Smooth muscle cell (in vitro differentiated cells): ENCODE measurements around the gene ADAMTS1. TPM values are rescaled to one million over a fixed set of nuclear protein-coding genes. Genes with fewer than 3 reads are reported as not detected.

Experiments used
- DNase-seq: peaks from one replicate; lab custom pipeline; 2025; ENCODE audit not compliant: unreplicated experiment; lab: John Stamatoyannopoulos, UW
- H2AFZ ChIP-seq: fragments of 200-600 bp; sonication (generic); 2 replicates; pipeline ENCODE4 v1.6.0; 2016; ENCODE audit warnings: antibody characterized with exemption, low read depth, mild to moderate bottlenecking
- H3F3A ChIP-seq: fragments of 200-600 bp; sonication (generic); 2 replicates; pipeline ENCODE4 v1.6.0; 2017; ENCODE audit warnings: antibody characterized with exemption, low read depth
- H3K27ac ChIP-seq: fragments of 200-600 bp; sonication (generic); 2 replicates; pipeline ENCODE4 v1.5.1; 2016; ENCODE audit warnings: low read depth, mild to moderate bottlenecking
- H3K27me3 ChIP-seq: fragments of 200-600 bp; sonication (generic); 2 replicates; pipeline ENCODE4 v1.6.1; 2016; ENCODE audit warnings: low read depth, mild to moderate bottlenecking
- H3K36me3 ChIP-seq: fragments of 200-600 bp; sonication (generic); 2 replicates; pipeline ENCODE4 v1.5.1; 2016; ENCODE audit warnings: low read depth
- H3K4me1 ChIP-seq: fragments of 200-600 bp; sonication (generic); 2 replicates; pipeline ENCODE4 v1.5.1; 2016; ENCODE audit warnings: low read depth
- H3K4me2 ChIP-seq: fragments of 200-600 bp; sonication (generic); 2 replicates; pipeline ENCODE4 v1.6.0; 2016; ENCODE audit warnings: mild to moderate bottlenecking
- H3K4me3 ChIP-seq: fragments of 200-600 bp; sonication (generic); 2 replicates; pipeline ENCODE4 v1.5.1; 2016; ENCODE audit warnings: mild to moderate bottlenecking
- H3K79me2 ChIP-seq: fragments of 200-600 bp; sonication (generic); 2 replicates; pipeline ENCODE4 v1.6.0; 2016; ENCODE audit warnings: low read depth, mild to moderate bottlenecking
- H3K9ac ChIP-seq: fragments of 200-600 bp; sonication (generic); 2 replicates; pipeline ENCODE4 v1.6.0; 2016; ENCODE audit warnings: low read depth
- H3K9me3 ChIP-seq: fragments of 200-600 bp; sonication (generic); replicated peaks from 2 replicates; pipeline ENCODE4 v1.5.1; 2016; ENCODE audit warnings: low read depth
- H4K20me1 ChIP-seq: fragments of 200-600 bp; sonication (generic); 2 replicates; pipeline ENCODE4 v1.6.0; 2016; ENCODE audit warnings: low read depth
- WGBS: methylation state at CpG from one replicate; pipeline ENCODE4 v1.1.7; 2016; ENCODE audit warnings: low lambda C conversion rate; 5-methylcytosine and 5-hydroxymethylcytosine counted together
- polyA plus RNA-seq: library from polyadenylated mRNA; unstranded; fragments of >200 nt; fragmentation: Nextera tagmentation; extraction: Ambion mirVana; gene quantifications from 2 replicates; pipeline ENCODE4 v1.2.1, GENCODE V29; 2016
- total RNA-seq: library from RNA; depleted of rRNA; stranded (reverse); fragments of >200 nt; gene quantifications from 2 replicates; pipeline ENCODE4 v1.2.3, GENCODE V29; 2014
- TF ChIP-seq, protein P1 (sequence below): fragments of 200-600 bp; sonication (generic); IDR thresholded peaks from 2 replicates; pipeline ENCODE4 v1.5.1; 2017; ENCODE audit warnings: borderline replicate concordance, mild to moderate bottlenecking, antibody characterized with exemption; ENCODE audit not compliant: insufficient read depth, poor library complexity, severe bottlenecking

The ADAMTS1 gene
- total and polyA plus RNA-seq, 2 experiments from 2014 or later, result 181 to 264 TPM

DNA sequence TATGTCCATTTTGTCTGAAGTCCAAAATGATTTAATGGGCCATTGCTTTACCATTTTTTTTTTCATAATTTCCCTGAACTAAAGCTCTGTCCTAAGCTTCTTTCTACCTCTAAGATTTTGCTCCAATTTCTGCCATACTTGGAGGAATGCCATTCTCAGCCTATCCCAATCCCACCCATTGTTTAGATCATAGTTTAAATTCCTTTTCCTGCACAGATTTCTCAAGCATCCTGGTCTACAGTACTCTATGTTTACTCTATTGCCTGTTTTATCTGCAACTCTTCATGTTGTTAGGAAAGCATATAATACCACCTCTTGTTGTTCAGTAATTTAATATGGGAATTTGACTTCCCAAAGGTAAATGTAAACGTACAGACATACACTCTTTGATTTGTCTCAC lies 30.8 kb downstream of the ADAMTS1 start:
- no peak for DNase-seq
- WGBS, result 58% methylated on average over 1 of the region's 1 CpG
- H3K9me3 ChIP-seq, result no peaks in the 10 kb centered on the region
- H3K4me1 ChIP-seq, result no peaks in the 10 kb centered on the region
- peak overlapping the region; percentile 74 for H3K27ac ChIP-seq
- H3K36me3 ChIP-seq, result no peaks in the 10 kb centered on the region
- H3K4me2 ChIP-seq, result no peak overlapping the region
- no peak overlapping the region for H3K4me3 ChIP-seq
- H3K27me3 ChIP-seq, result no peaks in the 10 kb centered on the region
- H3F3A ChIP-seq, result peaks cover 4% of the 10 kb centered on the region
- no peaks in the 10 kb centered on the region for H3K79me2 ChIP-seq
- TF ChIP-seq, protein P1, sequence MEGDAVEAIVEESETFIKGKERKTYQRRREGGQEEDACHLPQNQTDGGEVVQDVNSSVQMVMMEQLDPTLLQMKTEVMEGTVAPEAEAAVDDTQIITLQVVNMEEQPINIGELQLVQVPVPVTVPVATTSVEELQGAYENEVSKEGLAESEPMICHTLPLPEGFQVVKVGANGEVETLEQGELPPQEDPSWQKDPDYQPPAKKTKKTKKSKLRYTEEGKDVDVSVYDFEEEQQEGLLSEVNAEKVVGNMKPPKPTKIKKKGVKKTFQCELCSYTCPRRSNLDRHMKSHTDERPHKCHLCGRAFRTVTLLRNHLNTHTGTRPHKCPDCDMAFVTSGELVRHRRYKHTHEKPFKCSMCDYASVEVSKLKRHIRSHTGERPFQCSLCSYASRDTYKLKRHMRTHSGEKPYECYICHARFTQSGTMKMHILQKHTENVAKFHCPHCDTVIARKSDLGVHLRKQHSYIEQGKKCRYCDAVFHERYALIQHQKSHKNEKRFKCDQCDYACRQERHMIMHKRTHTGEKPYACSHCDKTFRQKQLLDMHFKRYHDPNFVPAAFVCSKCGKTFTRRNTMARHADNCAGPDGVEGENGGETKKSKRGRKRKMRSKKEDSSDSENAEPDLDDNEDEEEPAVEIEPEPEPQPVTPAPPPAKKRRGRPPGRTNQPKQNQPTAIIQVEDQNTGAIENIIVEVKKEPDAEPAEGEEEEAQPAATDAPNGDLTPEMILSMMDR, result no peak
- no peak overlapping the region for H2AFZ ChIP-seq
- H4K20me1 ChIP-seq, result no peaks in the 10 kb centered on the region
- no peak overlapping the region for H3K9ac ChIP-seq

DNA sequence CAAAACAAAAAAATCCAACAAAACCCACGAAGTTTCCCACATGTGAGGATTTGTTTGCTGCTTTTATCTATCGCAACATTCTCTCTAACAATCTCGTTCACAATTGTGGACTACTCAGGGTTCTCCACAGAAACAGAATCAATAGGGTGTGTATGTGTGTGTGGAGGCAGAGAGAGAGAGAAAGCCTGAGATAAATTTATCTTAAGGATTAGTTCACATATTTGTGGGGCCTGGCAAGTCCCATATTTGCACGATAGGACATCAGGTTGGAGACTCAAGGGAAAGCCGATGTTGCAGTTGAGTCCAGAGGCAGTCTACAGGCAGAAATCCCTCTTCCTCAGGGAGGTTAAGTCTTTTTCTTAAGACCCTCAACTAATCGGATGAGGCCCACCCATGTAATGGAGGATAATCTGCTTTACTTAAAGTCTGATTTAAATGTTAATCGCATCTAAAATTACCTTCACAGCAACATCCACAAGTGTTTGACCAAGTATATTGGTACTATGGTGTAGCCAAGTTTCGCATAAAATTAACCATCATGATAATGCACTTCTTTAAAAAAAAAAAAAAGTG lies 31.7 kb downstream of the ADAMTS1 start:
- peak overlapping the region; percentile 34 for H3K27ac ChIP-seq
- H3K4me3 ChIP-seq, result no peak overlapping the region
- no peak for DNase-seq
- H3K9me3 ChIP-seq, result no peaks in the 10 kb centered on the region
- H4K20me1 ChIP-seq, result no peaks in the 10 kb centered on the region
- H3K4me2 ChIP-seq, result peak overlapping the region; percentile 17
- TF ChIP-seq, protein P1, result no peak
- H3F3A ChIP-seq, result peaks cover 4% of the 10 kb centered on the region
- no peaks in the 10 kb centered on the region for H3K4me1 ChIP-seq
- no peaks in the 10 kb centered on the region for H3K36me3 ChIP-seq
- H3K79me2 ChIP-seq, result no peaks in the 10 kb centered on the region
- 38% methylated on average over 8 of the region's 8 CpGs for WGBS
- no peak overlapping the region for H2AFZ ChIP-seq
- H3K9ac ChIP-seq, result no peak overlapping the region
- no peaks in the 10 kb centered on the region for H3K27me3 ChIP-seq

DNA sequence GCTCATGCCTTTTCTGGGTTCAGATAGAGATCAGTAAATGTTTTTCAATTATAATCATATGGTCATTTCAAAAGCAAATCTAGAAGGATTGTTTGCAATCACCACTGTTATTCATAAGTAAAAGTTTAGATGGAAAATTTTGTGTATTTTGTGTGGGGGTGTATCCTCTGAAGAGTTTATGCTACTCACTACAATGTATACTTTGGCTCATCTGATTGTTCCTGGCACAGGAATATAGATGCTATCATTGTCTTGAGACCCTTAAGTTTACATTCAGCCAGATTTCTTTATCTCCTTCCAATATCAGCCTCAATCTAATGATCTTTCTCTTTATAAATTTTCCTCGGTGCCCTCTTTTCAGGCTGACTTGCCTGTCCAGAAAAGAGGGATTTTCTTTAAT lies 33.0 kb downstream of the ADAMTS1 start:
- 90% methylated on average over 1 of the region's 1 CpG for WGBS
- Histone ChIP-seq H3K36me3 (no peaks in the 10 kb centered on the region), H4K20me1 (no peaks in the 10 kb centered on the region), H3K4me2 (no peak overlapping the region), H3K27me3 (no peaks in the 10 kb centered on the region), H2AFZ (no peak overlapping the region), H3K4me3 (no peak overlapping the region), H3K79me2 (no peaks in the 10 kb centered on the region), H3K27ac (no peak overlapping the region), H3K9me3 (no peaks in the 10 kb centered on the region), H3K4me1 (no peaks in the 10 kb centered on the region), H3F3A (peaks cover 4% of the 10 kb centered on the region), H3K9ac (no peak overlapping the region)
- TF ChIP-seq, protein P1, result no peak
- no peak for DNase-seq

DNA sequence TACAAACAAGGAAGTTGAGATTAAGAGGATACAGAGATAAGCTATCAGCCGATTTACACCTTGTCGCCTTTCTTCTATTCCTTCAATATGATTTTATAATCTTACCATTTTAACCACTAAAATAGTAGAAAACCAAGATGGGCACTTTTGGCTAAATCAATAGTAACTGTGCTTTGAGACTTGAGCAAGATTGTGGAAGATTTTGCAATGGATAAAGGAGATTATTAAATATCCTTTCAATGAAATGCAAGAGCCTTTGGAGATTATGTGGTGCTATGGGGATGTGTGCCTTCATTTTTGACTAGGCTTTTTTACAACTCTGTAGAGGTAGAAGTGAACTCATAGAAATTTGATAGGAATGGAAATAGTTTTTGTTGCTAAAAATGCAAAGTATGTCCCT lies 33.7 kb downstream of the ADAMTS1 start:
- TF ChIP-seq, protein P1, result no peak
- Histone ChIP-seq H3K9ac (no peak overlapping the region), H3K4me1 (no peaks in the 10 kb centered on the region), H3K4me2 (peak overlapping the region; percentile 19), H3K27me3 (no peaks in the 10 kb centered on the region), H2AFZ (no peak overlapping the region), H3K79me2 (no peaks in the 10 kb centered on the region), H3K27ac (no peak overlapping the region), H3K4me3 (no peak overlapping the region), H3K9me3 (no peaks in the 10 kb centered on the region), H3K36me3 (no peaks in the 10 kb centered on the region), H4K20me1 (no peaks in the 10 kb centered on the region), H3F3A (peaks cover 4% of the 10 kb centered on the region)
- WGBS, result 73% methylated on average over 2 of the region's 2 CpGs
- no peak for DNase-seq
